Epithelial cell of proximal tubule (primary cell): ENCODE measurements around the gene ELMO3. TPM values are rescaled to one million over a fixed set of nuclear protein-coding genes. Genes with fewer than 3 reads are reported as not detected.

Source experiments
- DNase-seq: peaks from one replicate; pipeline ENCODE4 v3.0.0-alpha.2; 2011; ENCODE audit warnings: low read depth
- H3K4me3 ChIP-seq: 2 replicates; pipeline ENCODE4 v1.5.1; 2011; ENCODE audit warnings: low read depth, mild to moderate bottlenecking, low read length
- total RNA-seq: library from RNA; depleted of rRNA; stranded (reverse); fragments of >200 nt; gene quantifications from 2 replicates; pipeline ENCODE4 v1.2.3, GENCODE V29; 2015
- TF ChIP-seq, protein P1 (sequence below): conservative IDR thresholded peaks from 2 replicates; pipeline ENCODE4 v1.5.1; 2012; ENCODE audit warnings: low read depth, mild to moderate bottlenecking, low read length

Gene ELMO3
- total RNA-seq, 1 donor from 2014 or later, result 11.0 TPM

DNA sequence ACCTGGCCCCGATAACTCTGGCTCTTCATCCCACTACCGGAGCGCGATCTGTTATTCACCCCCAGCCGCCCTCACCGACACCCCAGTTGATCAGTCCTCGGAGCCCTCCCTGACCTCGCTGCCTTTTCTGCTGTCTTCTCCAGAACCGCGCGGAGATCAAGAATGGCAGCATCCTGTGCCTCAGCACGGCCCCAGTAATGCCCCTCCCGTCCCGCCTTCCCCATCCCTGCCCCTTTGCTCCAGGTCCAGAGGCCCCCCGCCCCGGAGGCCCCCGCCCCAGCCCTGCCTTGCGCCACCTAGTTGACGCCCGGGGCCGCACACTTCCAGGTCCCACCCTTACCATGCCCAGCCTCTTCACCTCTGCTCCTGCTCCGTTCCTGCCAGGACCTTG is 872 bp downstream of the ELMO3 start:
- peak overlapping the region; percentile 43 for H3K4me3 ChIP-seq
- TF ChIP-seq, protein P1, sequence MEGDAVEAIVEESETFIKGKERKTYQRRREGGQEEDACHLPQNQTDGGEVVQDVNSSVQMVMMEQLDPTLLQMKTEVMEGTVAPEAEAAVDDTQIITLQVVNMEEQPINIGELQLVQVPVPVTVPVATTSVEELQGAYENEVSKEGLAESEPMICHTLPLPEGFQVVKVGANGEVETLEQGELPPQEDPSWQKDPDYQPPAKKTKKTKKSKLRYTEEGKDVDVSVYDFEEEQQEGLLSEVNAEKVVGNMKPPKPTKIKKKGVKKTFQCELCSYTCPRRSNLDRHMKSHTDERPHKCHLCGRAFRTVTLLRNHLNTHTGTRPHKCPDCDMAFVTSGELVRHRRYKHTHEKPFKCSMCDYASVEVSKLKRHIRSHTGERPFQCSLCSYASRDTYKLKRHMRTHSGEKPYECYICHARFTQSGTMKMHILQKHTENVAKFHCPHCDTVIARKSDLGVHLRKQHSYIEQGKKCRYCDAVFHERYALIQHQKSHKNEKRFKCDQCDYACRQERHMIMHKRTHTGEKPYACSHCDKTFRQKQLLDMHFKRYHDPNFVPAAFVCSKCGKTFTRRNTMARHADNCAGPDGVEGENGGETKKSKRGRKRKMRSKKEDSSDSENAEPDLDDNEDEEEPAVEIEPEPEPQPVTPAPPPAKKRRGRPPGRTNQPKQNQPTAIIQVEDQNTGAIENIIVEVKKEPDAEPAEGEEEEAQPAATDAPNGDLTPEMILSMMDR, result no peak

DNA sequence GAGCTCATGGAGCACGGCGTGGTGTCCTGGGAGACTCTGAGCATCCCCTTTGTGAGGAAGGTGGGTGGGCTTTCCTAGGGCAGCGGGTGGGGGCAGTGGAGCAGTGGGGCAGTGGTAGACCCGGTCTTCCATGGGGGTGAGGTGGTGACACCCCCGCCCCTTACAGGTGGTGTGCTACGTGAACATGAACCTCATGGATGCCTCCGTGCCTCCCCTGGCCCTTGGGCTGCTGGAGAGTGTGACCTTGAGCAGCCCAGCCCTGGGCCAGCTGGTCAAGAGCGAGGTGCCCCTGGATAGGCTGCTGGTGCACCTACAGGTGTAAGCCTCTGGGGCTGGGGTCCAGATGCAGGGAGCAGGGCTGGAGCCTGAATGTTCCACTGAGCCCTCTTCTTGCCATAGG is 1.6 kb downstream of the ELMO3 start:
- H3K4me3 ChIP-seq, result no peak overlapping the region
- TF ChIP-seq, protein P1, result no peak
- DNase-seq, result no peak

More for the DNA sequence above, 872 bp downstream of the ELMO3 start:
- no peak for DNase-seq

DNA sequence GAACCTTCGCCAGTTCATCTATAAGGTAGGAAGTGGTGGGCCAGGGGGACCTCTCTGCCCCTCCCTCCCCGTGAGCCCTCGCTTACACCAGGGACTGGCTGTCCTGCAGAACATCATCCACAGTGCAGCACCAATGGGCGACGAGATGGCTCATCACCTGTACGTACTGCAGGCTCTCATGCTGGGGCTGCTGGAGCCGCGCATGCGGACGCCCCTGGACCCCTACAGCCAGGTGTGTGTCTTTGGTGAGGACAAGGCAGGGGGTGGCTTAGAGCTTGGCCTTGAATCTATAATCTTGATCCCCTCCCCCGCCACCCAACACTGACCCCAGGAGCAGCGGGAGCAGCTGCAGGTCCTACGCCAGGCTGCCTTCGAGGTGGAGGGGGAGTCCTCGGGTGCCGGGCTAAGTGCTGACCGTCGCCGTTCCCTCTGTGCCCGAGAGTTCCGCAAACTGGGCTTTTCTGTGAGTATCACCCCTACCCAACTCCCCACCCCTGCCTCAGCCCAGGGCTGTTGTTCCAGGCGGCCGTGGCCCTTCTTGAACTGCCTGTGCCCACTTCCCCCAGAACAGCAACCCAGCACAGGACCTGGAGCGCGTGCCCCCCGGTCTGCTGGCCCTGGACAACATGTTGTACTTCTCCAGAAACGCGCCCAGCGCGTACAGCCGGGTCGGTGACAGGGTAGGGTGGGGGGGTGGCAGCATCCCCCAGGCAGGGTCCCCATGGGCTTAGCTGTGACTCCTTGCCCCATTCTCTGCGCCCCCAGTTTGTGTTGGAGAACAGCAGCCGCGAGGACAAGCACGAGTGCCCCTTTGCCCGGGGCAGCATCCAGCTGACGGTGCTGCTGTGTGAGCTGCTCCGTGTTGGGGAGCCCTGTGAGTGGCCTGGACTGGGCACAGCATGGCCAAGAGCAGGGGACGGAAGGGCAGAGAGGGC is 2.7 kb downstream of the ELMO3 start:
- TF ChIP-seq, protein P1, result no peak
- DNase-seq, result no peak
- no peak overlapping the region for H3K4me3 ChIP-seq

DNA sequence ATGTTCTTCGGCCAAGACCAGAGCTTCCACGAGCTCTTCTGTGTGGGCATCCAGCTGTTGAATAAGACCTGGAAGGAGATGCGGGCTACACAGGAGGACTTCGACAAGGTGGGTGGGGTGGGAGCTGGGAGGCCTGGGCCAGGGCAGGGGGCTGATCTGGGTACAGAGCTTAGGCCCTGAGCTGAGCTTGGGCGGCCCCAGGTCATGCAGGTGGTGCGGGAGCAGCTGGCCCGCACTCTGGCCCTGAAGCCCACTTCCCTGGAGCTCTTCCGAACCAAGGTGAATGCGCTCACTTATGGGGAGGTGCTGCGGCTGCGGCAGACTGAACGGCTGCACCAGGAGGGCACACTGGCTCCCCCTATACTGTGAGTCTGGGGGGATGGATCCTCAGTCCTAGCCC is 3.5 kb downstream of the ELMO3 start:
- H3K4me3 ChIP-seq, result no peak overlapping the region
- TF ChIP-seq, protein P1, result no peak
- no peak for DNase-seq

DNA sequence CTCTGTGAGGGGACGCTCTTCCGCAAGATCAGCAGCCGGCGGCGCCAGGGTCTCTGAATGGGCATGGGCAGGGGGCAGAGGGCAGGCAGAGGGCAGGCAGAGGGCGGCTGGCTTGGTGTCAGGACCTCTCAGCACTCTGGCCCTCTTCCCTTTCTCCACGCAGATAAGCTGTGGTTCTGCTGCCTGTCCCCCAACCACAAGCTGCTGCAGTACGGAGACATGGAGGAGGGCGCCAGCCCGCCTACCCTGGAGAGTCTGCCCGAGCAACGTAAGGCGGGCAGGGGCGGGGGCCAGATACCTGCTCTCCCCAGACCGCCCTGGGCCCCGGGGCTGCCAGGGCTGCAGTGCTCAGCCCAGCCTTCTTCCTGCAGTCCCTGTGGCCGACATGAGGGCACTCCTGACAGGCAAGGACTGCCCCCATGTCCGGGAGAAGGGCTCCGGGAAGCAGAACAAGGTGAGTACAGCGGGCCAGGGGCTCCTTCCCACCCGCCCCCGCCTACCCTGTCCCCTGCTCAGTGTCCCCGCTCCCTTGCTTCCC is 4.1 kb downstream of the ELMO3 start:
- DNase-seq, result no peak
- TF ChIP-seq, protein P1, result no peak
- H3K4me3 ChIP-seq, result no peak overlapping the region

DNA sequence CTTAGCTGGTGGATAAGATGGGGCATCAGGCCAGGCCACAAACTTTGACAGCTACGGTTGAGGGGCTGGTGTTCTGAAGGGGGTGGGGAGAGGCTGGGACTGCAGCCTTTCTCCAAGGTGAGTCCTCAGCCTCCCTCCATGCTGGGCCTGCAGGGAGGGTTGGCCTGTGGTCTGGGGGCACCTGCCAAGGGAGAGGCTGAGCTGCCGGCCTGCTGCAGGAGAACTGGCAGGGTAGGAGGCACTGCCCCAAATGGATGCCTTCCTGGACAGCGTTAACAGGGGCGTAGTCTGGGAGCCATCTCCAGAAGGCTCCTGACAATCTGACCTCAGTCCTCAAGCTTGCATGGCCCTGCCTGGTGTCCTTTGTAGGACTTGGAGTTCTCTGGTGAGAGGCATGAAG is 5.1 kb downstream of the ELMO3 start:
- no peak for DNase-seq
- TF ChIP-seq, protein P1, result no peak

More for the DNA sequence above, 5.1 kb downstream of the ELMO3 start:
- no peak overlapping the region for H3K4me3 ChIP-seq
